ENCODE measurements around the gene GPR158.

DNA sequence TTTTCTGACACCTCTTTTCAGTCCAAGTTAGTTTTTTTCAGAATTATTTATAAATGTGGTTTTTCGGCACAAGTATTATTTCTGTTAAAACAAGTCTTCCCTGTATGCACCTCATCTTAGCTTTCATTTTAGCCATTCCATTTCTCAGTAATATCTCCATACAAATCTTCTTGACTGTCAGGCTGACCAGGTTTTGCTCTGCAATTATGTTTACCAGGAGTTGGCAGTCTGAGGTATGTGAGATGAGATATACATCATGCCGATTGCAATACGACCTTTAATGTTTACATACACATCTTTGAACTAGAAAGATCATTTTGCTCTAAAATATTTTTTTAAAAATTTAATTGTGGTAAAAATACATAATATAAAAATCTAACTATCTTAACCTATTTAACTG, 209.8 kb downstream of the GPR158 start:
- TF ChIP-seq, protein P1, sequence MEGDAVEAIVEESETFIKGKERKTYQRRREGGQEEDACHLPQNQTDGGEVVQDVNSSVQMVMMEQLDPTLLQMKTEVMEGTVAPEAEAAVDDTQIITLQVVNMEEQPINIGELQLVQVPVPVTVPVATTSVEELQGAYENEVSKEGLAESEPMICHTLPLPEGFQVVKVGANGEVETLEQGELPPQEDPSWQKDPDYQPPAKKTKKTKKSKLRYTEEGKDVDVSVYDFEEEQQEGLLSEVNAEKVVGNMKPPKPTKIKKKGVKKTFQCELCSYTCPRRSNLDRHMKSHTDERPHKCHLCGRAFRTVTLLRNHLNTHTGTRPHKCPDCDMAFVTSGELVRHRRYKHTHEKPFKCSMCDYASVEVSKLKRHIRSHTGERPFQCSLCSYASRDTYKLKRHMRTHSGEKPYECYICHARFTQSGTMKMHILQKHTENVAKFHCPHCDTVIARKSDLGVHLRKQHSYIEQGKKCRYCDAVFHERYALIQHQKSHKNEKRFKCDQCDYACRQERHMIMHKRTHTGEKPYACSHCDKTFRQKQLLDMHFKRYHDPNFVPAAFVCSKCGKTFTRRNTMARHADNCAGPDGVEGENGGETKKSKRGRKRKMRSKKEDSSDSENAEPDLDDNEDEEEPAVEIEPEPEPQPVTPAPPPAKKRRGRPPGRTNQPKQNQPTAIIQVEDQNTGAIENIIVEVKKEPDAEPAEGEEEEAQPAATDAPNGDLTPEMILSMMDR (IDR thresholded peaks at IDR 0.05; ENCODE audit: borderline replicate concordance, extremely low read depth, low read length, poor library complexity, severe bottlenecking): no peak
- TF ChIP-seq EZH2 (IDR thresholded peaks at IDR 0.05; ENCODE audit: borderline replicate concordance, low read depth, low read length, severe bottlenecking): no peak
